Activated B cell treated with CpG ODN at 0.5 μM for 24 hours (primary cell): ENCODE measurements around the gene PRIMPOL. TPM values are rescaled to one million over a fixed set of nuclear protein-coding genes. Genes with fewer than 3 reads are reported as not detected.

Source experiments
- ATAC-seq: fragments of 200-7000 bp; cut with Tn5 transposase; one replicate; pipeline ENCODE4 v1.10.0; 2021; ENCODE audit warnings: low read depth, mild to moderate bottlenecking, moderate library complexity
- CTCF ChIA-PET: fragments of 350-600 bp; sonication (Branson Sonifier 250); formaldehyde crosslinking; loops from one replicate; lab custom pipeline; 2021; ENCODE audit warnings: antibody characterized with exemption; lab: Charles Lee
- POLR2A ChIA-PET: fragments of 350-600 bp; sonication (Branson Sonifier 250); formaldehyde crosslinking; loops from one replicate; lab custom pipeline; 2021; ENCODE audit warnings: antibody characterized with exemption; lab: Charles Lee
- DNase-seq: peaks from one replicate; pipeline ENCODE4 v3.0.0; 2022
- H3K27ac Mint-ChIP-seq: one replicate; pipeline ENCODE4 v1.8.0; 2020; ENCODE audit warnings: mixed read lengths
- H3K27me3 Mint-ChIP-seq: one replicate; pipeline ENCODE4 v1.8.0; 2021; ENCODE audit warnings: mixed read lengths
- H3K36me3 Mint-ChIP-seq: one replicate; pipeline ENCODE4 v1.8.0; 2021; ENCODE audit warnings: low read depth, mixed read lengths
- H3K4me1 Mint-ChIP-seq: one replicate; pipeline ENCODE4 v1.8.0; 2021; ENCODE audit warnings: mixed read lengths
- H3K4me3 Mint-ChIP-seq: one replicate; pipeline ENCODE4 v1.8.0; 2020; ENCODE audit warnings: mild to moderate bottlenecking, mixed read lengths
- H3K9me3 Mint-ChIP-seq: one replicate; pipeline ENCODE4 v1.8.0; 2020; ENCODE audit warnings: mixed read lengths
- CTCF ChIP-seq: fragments of 200-600 bp; IDR thresholded peaks from one replicate; pipeline ENCODE4 v1.8.0; 2022; ENCODE audit warnings: antibody characterized with exemption, mild to moderate bottlenecking
- intact Hi-C: fragments of 100-400 bp; cut with micrococcal nuclease; formaldehyde crosslinking; loops from one replicate; pipeline ENCODE4 v1.15.1; 2024
- total RNA-seq: library from RNA; stranded (reverse); gene quantifications from 2 replicates; pipeline ENCODE4 v1.2.3, GENCODE V29; 2022

The PRIMPOL gene
- total RNA-seq, 1 donor from 2014 or later = 11.6 TPM

GRCh38 chr4:184697956-184698355 lies 48.4 kb downstream of the PRIMPOL start:
- Mint-ChIP-seq H3K4me1 (no peaks in the 10 kb centered on the region), H3K27ac (no peak overlapping the region), H3K27me3 (no peaks in the 10 kb centered on the region), H3K4me3 (no peak overlapping the region), H3K36me3 (peaks cover 21% of the 10 kb centered on the region), H3K9me3 (no peaks in the 10 kb centered on the region)
- no peak for TF ChIP-seq CTCF
- intact Hi-C loops = no loop called here
- ChIA-PET POLR2A (no interaction called here), CTCF (no interaction called here)
- ATAC-seq (no peak), DNase-seq (no peak)

- DNase-seq (no peak), ATAC-seq (no peak)
- Mint-ChIP-seq H3K27me3 (no peaks in the 10 kb centered on the region), H3K4me3 (no peak overlapping the region), H3K27ac (no peak overlapping the region), H3K4me1 (no peaks in the 10 kb centered on the region), H3K36me3 (peaks cover 6% of the 10 kb centered on the region), H3K9me3 (no peaks in the 10 kb centered on the region)
- intact Hi-C loops = loop anchor here (5.0 kb wide), 1 partner anchor 38 kb away; no protein-coding TSS in a partner anchor
- POLR2A ChIA-PET = no interaction called here
- CTCF ChIA-PET = interaction anchor here (0.8 kb wide), 1 partner anchor 306 kb away, joined by 3 read pairs; no protein-coding TSS in a partner anchor
- no peak for TF ChIP-seq CTCF
Measured at GRCh38 chr4:184699941-184700340, 50.4 kb downstream of the PRIMPOL start.

GRCh38 chr4:184702114-184702513 lies 52.6 kb downstream of the PRIMPOL start:
- TF ChIP-seq CTCF = no peak
- Mint-ChIP-seq H3K4me3 (no peak overlapping the region), H3K36me3 (no peaks in the 10 kb centered on the region), H3K27ac (no peak overlapping the region), H3K9me3 (no peaks in the 10 kb centered on the region), H3K27me3 (no peaks in the 10 kb centered on the region), H3K4me1 (no peaks in the 10 kb centered on the region)
- DNase-seq (no peak), ATAC-seq (no peak)
- intact Hi-C loops = loop anchor here (5.0 kb wide), 1 partner anchor 40 kb away; no protein-coding TSS in a partner anchor
- ChIA-PET CTCF (interaction anchor here (1.1 kb wide), 1 partner anchor 12 kb away, joined by 3 read pairs; no protein-coding TSS in a partner anchor), POLR2A (no interaction called here)

GRCh38 chr4:184705692-184706091 lies 56.2 kb downstream of the PRIMPOL start:
- Mint-ChIP-seq H3K27ac (no peak overlapping the region), H3K4me3 (no peak overlapping the region), H3K27me3 (no peaks in the 10 kb centered on the region), H3K4me1 (no peaks in the 10 kb centered on the region), H3K9me3 (no peaks in the 10 kb centered on the region), H3K36me3 (peaks cover 5% of the 10 kb centered on the region)
- ChIA-PET POLR2A (no interaction called here), CTCF (no interaction called here)
- DNase-seq (no peak), ATAC-seq (no peak)
- TF ChIP-seq CTCF = no peak
- intact Hi-C loops = no loop called here

GRCh38 chr4:184706453-184706852 lies 56.9 kb downstream of the PRIMPOL start:
- ATAC-seq (no peak), DNase-seq (no peak)
- Mint-ChIP-seq H3K27me3 (no peaks in the 10 kb centered on the region), H3K4me1 (no peaks in the 10 kb centered on the region), H3K36me3 (peaks cover 5% of the 10 kb centered on the region), H3K27ac (no peak overlapping the region), H3K4me3 (no peak overlapping the region), H3K9me3 (no peaks in the 10 kb centered on the region)
- intact Hi-C loops = no loop called here
- POLR2A ChIA-PET = no interaction called here
- TF ChIP-seq CTCF = no peak
- CTCF ChIA-PET = no interaction called here
